ENCODE results near the gene FCRL5.

DNA sequence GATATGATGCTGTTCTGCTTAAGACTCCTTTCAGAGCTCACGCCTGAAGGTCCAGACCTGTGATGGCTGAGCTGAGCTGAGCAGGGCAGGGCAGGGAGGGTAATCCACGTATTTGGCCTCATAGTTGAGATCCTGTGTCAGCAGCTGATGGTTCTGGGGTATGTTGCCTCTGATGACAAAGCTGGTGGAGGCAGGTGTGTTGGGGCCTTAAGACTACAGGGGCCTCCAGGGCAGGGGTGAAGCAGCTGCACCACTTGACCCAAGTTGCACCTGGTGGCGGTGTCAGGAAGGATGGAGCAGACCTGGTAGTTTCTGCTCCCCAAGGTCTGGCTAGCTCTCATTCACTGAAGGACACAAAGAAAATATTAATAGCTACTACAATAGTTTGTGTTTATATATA lies 57.0 kb downstream of the FCRL5 start:
- TF ChIP-seq CTCF (IDR thresholded peaks at IDR 0.05; ENCODE audit: insufficient read depth, low read length): no peak
- TF ChIP-seq POLR2AphosphoS5 (IDR thresholded peaks at IDR 0.05; ENCODE audit: low read depth): no peak

Data from HL-60 (cell line).